K562 (cell line): ENCODE data around the gene IL10. TPM values are rescaled to one million over a fixed set of nuclear protein-coding genes. Genes with fewer than 3 reads are reported as not detected.

Experiments
- BMI1 ChIP-seq: fragments of 150-350 bp; IDR thresholded peaks from 2 replicates; pipeline ENCODE4 v1.6.1; 2014; ENCODE audit warnings: low read length
- CBX3 ChIP-seq, 2 experiments: IDR thresholded peaks; 1 replicate in 1 of 2; 2 replicates in 1 of 2; pipeline ENCODE4 v1.6.1; 2012; ENCODE audit warnings: inconsistent platforms in 2 of 2, low read length in 2 of 2, borderline replicate concordance in 1 of 2, control low read depth in 1 of 2
- CCAR2 ChIP-seq: fragments of 200-400 bp; formaldehyde crosslinking; IDR thresholded peaks from 2 replicates; pipeline ENCODE4 v1.6.1; 2017; ENCODE audit warnings: mild to moderate bottlenecking, low read depth, low read length
- CHD4 ChIP-seq: fragments of 200-600 bp; sonication (generic); IDR thresholded peaks from 3 replicates; pipeline ENCODE4 v1.6.1; 2012; ENCODE audit warnings: low read depth, mild to moderate bottlenecking, mixed read lengths, low read length, inconsistent platforms; ENCODE audit not compliant: insufficient read depth, insufficient replicate concordance, poor library complexity, severe bottlenecking
- E2F4 ChIP-seq: sonication (generic); formaldehyde crosslinking; IDR thresholded peaks from 2 replicates; pipeline ENCODE4 v1.8.0; 2022; ENCODE audit warnings: mild to moderate bottlenecking, low read depth, missing genetic modification reagents
- EWSR1 ChIP-seq: fragments of 450-650 bp; IDR thresholded peaks from 2 replicates; pipeline ENCODE4 v1.6.1; 2018; ENCODE audit warnings: borderline replicate concordance, mild to moderate bottlenecking, low read depth, moderate library complexity; ENCODE audit not compliant: partially characterized antibody
- KLF16 ChIP-seq: IDR thresholded peaks from 2 replicates; pipeline ENCODE4 v1.6.1; 2016; ENCODE audit warnings: antibody characterized with exemption
- PML ChIP-seq: IDR thresholded peaks from 2 replicates; pipeline ENCODE4 v1.6.1; 2012; ENCODE audit warnings: low read length, inconsistent platforms
- POLR2AphosphoS5 ChIP-seq: IDR thresholded peaks from 2 replicates; pipeline ENCODE4 v1.6.1; 2011; ENCODE audit warnings: mild to moderate bottlenecking, low read depth, low read length, moderate library complexity; ENCODE audit not compliant: control insufficient read depth, insufficient read depth
- SP2 ChIP-seq: IDR thresholded peaks from 2 replicates; pipeline ENCODE4 v1.6.1; 2011; ENCODE audit warnings: mild to moderate bottlenecking, low read depth, low read length, moderate library complexity; ENCODE audit not compliant: poor library complexity, severe bottlenecking; ENCODE audit errors: extremely low read depth
- ZNF146 ChIP-seq: IDR thresholded peaks from one replicate; pipeline ENCODE4 v1.6.1; 2018; ENCODE audit warnings: missing compliant biosample characterization; ENCODE audit not compliant: unreplicated experiment
- ZSCAN32 ChIP-seq: fragments of 450-650 bp; formaldehyde crosslinking; IDR thresholded peaks from 2 replicates; pipeline ENCODE4 v1.4.0; 2020; ENCODE audit warnings: mild to moderate bottlenecking, moderate library complexity
- polyA plus RNA-seq, 8 experiments: library from polyadenylated mRNA; depleted of rRNA in 4 of 8; stranded (reverse) in 5 of 8; unstranded in 3 of 8; fragments of >200 nt; fragmentation: Nextera tagmentation in 2 of 8; fragmentation: Illumina TruSeq in 1 of 8; extraction: Ambion mirVana in 2 of 8; extraction: Trizol in 1 of 8; gene quantifications; 2 replicates each; pipeline versions ENCODE4 v1.2.1 to v1.2.3, GENCODE V29; 2011 to 2014; ENCODE audit warnings: inconsistent platforms in 1 of 8, missing spikeins in 1 of 8
- total RNA-seq, 7 experiments: library from RNA; depleted of rRNA in 6 of 7; stranded (reverse); fragments of >200 nt in 6 of 7; fragmentation: Illumina TruSeq in 2 of 7; extraction: Trizol in 2 of 7; gene quantifications; 2 replicates each; pipeline versions ENCODE4 v1.2.1 to v1.2.3, GENCODE V29; 2011 to 2021; ENCODE audit warnings: low replicate concordance in 1 of 7
- TF ChIP-seq, protein P1 (sequence below): sonication (generic); formaldehyde crosslinking; IDR thresholded peaks from 2 replicates; pipeline ENCODE4 v1.9.0; 2022; ENCODE audit warnings: mild to moderate bottlenecking, missing genetic modification reagents
- TF ChIP-seq, protein P2 (sequence below): sonication (generic); IDR thresholded peaks from 2 replicates; pipeline ENCODE4 v1.6.1; 2016
- TF ChIP-seq, protein P3 (sequence below): fragments of 450-650 bp; IDR thresholded peaks from 2 replicates; pipeline ENCODE4 v1.6.1; 2018; ENCODE audit warnings: mild to moderate bottlenecking, low read depth; ENCODE audit not compliant: partially characterized antibody
- TF ChIP-seq, protein P4 (sequence below): sonication (generic); formaldehyde crosslinking; IDR thresholded peaks from 2 replicates; pipeline ENCODE4 v1.8.1; 2023; ENCODE audit warnings: mild to moderate bottlenecking, missing genetic modification reagents
- TF ChIP-seq, protein P5 (sequence below), 3 experiments: IDR thresholded peaks in 2 of 3; conservative IDR thresholded peaks in 1 of 3; 2 replicates each; pipeline ENCODE4 v1.5.1; 2011 to 2012; ENCODE audit warnings: low read length in 3 of 3, mild to moderate bottlenecking in 3 of 3, control low read depth in 2 of 3, improper control_type of control experiment in 1 of 3, inconsistent platforms in 1 of 3, low read depth in 1 of 3, mixed read lengths in 1 of 3, moderate library complexity in 1 of 3; ENCODE audit not compliant: insufficient read depth in 2 of 3

Gene IL10
- total and polyA plus RNA-seq, 9 of the 15 experiments (the other 6 are each of a cell fraction or from before 2014, with no cell fraction given), result 0.29 TPM; not detected in 8

DNA sequence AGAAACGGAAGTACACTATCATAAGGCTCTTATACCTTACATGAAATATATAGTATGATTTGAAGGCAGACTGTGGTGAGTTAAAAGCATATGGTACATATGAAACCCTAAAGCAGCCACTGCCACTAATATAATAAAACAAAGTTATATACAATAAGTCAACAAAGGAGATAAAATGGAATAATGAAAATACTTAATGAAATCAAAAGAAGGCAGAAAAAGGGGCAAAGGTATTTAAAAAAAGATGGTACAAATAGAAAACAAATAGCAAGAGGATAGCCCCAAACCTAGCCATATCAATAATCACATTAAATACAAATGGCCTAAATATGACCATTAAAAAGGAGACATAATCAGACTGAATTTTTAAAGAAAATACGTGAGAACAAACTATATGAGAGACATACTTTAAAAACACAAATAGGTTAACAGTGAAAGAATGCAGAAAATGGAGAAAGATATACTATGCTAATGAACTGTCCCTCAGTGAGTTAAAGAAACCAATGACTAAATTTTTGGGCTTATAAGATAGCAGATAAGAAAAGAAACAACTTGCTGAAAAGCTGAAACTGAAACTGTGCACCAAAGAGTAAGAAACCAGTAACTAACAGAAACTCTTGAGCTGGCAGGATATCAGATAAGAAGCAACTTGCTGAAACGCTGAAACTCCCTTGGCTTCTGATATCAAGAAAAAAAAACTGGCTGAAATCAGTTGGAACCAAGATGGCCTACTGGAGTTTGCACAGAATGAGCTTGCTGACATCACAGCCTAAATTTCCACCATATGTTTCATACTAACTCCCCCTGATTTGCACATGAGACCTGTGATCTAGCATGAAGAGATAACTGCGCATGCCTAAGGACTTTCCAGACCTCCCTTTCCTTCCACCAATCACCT lies 44.3 kb upstream of the IL10 start (continued):
- TF ChIP-seq SP2, result no peak
- no peak for TF ChIP-seq POLR2AphosphoS5
- TF ChIP-seq CCAR2, result no peak
- TF ChIP-seq, protein P1, sequence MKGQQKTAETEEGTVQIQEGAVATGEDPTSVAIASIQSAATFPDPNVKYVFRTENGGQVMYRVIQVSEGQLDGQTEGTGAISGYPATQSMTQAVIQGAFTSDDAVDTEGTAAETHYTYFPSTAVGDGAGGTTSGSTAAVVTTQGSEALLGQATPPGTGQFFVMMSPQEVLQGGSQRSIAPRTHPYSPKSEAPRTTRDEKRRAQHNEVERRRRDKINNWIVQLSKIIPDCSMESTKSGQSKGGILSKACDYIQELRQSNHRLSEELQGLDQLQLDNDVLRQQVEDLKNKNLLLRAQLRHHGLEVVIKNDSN, result no peak
- TF ChIP-seq, protein P2, sequence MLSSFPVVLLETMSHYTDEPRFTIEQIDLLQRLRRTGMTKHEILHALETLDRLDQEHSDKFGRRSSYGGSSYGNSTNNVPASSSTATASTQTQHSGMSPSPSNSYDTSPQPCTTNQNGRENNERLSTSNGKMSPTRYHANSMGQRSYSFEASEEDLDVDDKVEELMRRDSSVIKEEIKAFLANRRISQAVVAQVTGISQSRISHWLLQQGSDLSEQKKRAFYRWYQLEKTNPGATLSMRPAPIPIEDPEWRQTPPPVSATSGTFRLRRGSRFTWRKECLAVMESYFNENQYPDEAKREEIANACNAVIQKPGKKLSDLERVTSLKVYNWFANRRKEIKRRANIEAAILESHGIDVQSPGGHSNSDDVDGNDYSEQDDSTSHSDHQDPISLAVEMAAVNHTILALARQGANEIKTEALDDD, result peak; percentile 80
- TF ChIP-seq BMI1, result no peak
- peak in 1 of 2 experiments; percentile 68; a peak in 1 of 3 replicates for TF ChIP-seq CBX3 (IDR thresholded peaks at IDR 0.05; ENCODE audit: borderline replicate concordance in 1 of 2, low read length in 2 of 2)
- TF ChIP-seq CHD4, result no peak
- TF ChIP-seq ZSCAN32, result no peak
- TF ChIP-seq KLF16, result peak; percentile 49; the same call in 1 of the 2 replicates
- TF ChIP-seq, protein P3, sequence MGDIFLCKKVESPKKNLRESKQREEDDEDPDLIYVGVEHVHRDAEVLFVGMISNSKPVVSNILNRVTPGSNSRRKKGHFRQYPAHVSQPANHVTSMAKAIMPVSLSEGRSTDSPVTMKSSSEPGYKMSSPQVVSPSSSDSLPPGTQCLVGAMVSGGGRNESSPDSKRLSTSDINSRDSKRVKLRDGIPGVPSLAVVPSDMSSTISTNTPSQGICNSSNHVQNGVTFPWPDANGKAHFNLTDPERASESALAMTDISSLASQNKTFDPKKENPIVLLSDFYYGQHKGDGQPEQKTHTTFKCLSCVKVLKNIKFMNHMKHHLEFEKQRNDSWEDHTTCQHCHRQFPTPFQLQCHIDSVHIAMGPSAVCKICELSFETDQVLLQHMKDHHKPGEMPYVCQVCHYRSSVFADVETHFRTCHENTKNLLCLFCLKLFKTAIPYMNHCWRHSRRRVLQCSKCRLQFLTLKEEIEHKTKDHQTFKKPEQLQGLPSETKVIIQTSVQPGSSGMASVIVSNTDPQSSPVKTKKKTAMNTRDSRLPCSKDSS, result no peak
- no peak for TF ChIP-seq PML
- TF ChIP-seq, protein P4, sequence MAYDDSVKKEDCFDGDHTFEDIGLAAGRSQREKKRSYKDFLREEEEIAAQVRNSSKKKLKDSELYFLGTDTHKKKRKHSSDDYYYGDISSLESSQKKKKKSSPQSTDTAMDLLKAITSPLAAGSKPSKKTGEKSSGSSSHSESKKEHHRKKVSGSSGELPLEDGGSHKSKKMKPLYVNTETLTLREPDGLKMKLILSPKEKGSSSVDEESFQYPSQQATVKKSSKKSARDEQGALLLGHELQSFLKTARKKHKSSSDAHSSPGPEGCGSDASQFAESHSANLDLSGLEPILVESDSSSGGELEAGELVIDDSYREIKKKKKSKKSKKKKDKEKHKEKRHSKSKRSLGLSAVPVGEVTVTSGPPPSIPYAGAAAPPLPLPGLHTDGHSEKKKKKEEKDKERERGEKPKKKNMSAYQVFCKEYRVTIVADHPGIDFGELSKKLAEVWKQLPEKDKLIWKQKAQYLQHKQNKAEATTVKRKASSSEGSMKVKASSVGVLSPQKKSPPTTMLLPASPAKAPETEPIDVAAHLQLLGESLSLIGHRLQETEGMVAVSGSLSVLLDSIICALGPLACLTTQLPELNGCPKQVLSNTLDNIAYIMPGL (CRISPR knock-in tag), result no peak
- no peak for TF ChIP-seq EWSR1
- TF ChIP-seq, protein P5, sequence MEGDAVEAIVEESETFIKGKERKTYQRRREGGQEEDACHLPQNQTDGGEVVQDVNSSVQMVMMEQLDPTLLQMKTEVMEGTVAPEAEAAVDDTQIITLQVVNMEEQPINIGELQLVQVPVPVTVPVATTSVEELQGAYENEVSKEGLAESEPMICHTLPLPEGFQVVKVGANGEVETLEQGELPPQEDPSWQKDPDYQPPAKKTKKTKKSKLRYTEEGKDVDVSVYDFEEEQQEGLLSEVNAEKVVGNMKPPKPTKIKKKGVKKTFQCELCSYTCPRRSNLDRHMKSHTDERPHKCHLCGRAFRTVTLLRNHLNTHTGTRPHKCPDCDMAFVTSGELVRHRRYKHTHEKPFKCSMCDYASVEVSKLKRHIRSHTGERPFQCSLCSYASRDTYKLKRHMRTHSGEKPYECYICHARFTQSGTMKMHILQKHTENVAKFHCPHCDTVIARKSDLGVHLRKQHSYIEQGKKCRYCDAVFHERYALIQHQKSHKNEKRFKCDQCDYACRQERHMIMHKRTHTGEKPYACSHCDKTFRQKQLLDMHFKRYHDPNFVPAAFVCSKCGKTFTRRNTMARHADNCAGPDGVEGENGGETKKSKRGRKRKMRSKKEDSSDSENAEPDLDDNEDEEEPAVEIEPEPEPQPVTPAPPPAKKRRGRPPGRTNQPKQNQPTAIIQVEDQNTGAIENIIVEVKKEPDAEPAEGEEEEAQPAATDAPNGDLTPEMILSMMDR (IDR thresholded peaks at IDR 0.05 in 2 of 3, conservative IDR thresholded peaks at IDR 0.05 in 1 of 3; ENCODE audit: insufficient read depth in 2 of 3, low read depth in 1 of 3, low read length in 3 of 3), result 0 out of 6 replicates have a peak, but pooled peaks of 1 of the 3 experiments have one; percentile 4
- TF ChIP-seq E2F4 (CRISPR knock-in tag), result no peak
- TF ChIP-seq ZNF146 (CRISPR knock-in tag), result no peak
